ENCODE measurements around the gene NTNG1.

The NTNG1 gene

DNA sequence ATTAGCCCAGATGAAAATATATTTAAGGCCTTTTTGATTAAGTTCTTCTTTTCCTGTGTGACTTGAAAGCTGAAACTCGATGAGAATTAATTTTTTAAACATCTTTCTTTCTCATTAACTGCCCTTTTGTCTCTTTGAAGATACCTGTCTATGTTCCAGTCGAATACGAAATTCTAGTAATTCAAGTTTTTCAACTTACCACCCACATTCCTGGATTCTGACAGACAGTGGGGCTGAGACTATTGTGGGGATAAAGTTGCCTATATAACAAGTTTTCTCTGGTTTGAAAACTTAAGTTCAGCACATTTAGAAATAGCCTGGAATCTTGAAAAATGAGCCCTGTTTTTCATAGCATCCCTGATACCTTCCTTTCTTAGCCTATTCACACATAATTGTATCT lies 114.6 kb downstream of the NTNG1 start:
- no peak for DNase-seq (ENCODE audit: low read depth in 1 of 2, low spot score in 1 of 2)

DNA sequence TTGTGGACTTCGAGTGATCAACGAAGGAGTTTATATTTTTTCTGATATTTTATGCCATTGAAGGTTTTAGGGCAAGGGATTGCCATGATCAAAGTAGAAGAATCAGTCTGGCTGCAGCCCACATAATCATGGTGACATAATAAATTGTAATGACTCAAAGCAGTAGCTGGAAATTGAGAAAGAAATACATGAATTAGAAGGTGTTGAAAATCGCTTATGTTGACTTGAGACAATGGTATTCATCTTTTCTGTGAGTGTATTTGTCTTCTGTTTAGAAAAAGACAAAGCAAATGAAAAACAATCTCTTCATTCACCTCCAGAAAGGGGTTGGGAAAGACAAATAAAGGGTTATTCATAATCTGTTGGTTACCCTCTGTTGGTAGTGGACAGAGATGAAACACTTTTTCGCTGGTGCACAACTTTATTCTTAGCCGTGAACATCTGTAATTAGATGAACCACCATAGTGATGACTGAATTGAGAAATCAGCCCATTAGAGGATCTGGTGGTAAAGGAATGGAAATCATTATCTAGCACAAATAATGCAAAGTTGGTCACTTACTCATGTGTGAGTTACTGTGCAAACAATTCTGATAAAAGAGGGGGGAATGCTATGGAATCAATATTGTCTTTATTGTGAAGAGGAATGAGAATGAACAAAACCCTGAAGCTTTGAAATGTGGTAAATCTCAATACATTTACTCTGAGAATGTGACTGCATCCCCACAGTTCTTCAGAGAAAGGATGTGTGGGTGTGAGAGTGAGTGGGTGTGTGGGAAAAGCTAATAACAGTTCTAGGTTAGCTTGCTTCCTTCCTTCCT lies 121.8 kb downstream of the NTNG1 start:
- DNase-seq (ENCODE audit: low read depth in 1 of 2, low spot score in 1 of 2) = no peak

DNA sequence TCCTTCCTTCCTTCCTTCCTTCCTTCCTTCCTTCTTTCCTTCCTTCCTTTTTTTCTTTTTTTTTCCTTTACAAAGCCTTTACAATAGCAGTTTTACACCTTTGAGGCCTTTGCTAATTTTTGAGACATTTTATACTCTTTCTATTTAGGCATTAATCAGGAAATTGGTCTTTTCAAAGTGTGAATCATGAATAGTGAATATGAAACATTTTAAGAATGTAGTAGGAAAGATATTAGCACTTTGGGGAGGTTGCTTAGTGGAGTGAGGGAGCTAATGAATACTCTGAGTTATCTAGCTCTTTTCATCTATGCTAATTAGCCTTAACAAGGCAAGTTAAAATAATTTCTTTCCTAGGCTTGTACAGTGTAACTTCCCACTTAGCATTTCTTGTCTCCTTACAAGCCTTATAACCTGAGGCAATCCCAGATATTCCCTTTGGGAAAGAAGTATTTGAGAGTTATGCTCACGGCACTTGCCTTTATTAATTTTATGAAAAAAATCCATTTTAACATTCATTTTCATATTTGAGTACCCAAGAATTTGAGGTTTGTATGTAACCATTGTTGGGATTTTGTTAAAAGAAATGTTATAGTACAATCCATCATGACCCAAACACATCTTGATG lies 122.6 kb downstream of the NTNG1 start:
- DNase-seq (ENCODE audit: low read depth in 1 of 2, low spot score in 1 of 2) = no peak

DNA sequence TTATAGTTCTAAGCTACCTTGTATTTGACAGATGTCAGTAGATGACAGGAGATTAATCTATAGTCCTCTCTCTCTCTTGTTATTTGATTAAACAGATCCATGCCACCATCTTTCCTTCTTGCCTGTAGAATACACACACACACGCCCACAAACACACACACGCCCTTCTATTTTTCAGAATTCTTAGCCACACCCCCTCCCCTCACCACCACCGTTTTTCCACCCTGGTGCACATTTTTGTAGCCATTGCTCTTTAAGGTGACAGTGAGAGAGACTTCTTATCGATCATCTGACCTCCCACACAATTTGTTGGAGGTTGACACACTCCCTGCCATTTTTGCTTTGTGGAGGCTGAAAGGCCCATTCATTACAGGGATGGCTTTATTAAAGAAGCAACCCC lies 123.2 kb downstream of the NTNG1 start:
- no peak for DNase-seq (ENCODE audit: low read depth in 1 of 2, low spot score in 1 of 2)

DNA sequence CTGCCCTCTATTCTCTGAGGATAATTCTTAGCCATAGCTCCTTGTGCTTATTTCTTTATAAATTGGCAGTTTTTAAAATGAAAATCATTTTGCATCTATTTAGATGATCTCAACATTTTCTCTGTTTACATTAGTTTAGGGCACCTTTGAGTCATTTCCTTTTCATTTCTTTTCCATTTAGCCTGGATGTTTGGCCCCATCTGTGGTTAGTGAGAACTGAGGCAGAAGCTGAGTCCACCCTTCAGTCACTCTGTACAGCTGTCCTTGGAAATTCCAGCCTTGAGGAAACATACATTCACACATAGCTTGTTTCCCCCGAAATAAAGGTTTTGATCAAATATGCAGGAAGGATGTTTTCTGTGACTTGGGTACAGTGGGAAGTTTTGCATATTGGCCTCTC lies 123.7 kb downstream of the NTNG1 start:
- DNase-seq (ENCODE audit: low read depth in 1 of 2, low spot score in 1 of 2) = no peak

DNA sequence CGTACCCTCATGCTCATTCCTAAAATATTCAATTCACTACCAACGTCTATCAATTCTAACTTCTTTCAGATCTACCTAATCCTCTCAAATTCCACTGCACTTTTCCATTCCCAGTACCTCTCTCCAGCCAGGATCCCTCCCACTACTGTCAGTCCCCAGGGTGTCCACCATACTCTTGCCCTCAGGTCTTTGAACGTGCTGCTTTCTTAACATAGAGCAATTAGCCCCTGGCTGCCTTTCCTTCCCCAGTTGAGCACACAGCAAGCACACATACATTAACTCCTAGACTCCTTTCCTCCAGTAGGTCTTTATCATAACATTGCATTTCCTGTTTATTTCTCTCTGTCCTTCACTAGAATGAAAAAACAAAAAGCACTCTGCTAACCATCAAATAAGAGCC lies 126.7 kb downstream of the NTNG1 start:
- DNase-seq (ENCODE audit: low read depth in 1 of 2, low spot score in 1 of 2) = no peak

DNA sequence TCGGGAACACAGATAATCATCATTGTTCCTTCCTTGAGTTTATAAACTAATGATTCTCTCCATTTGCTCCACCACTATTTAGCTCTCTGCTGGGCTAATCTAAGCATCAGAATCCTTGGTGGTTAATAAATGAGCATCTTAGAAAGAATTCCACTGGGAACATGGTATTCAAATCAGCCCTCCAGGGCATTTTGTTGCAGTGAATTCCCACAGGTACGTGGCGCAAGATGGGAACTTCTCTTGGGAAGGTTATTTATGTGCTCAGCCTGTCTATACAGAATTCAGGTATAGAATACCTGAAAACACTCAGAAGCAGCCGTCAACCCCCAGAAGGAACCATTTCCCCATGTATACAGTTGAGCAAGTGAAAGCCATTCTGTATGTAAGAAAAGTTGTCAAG lies 131.5 kb downstream of the NTNG1 start:
- DNase-seq (ENCODE audit: low read depth in 1 of 2, low spot score in 1 of 2) = no peak

DNA sequence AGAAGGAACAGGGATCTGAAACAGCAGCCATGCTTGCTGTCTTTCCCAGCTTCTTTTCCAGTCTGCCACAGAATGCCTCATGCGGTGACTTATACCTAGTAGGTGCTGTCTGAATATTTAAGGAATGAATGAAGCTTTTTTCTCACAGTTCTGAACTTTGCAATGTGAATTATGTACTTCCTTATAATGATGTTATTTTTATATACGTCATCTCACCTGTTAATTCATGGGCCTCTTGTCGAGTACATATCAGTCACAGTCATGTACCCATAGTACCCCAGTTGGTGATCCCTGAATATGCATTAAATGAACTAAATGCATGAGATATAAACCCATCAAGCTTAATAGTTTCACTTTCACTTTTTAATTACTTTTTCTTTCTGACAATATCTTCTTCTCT lies 132.7 kb downstream of the NTNG1 start:
- DNase-seq (ENCODE audit: low read depth in 1 of 2, low spot score in 1 of 2) = no peak

DNA sequence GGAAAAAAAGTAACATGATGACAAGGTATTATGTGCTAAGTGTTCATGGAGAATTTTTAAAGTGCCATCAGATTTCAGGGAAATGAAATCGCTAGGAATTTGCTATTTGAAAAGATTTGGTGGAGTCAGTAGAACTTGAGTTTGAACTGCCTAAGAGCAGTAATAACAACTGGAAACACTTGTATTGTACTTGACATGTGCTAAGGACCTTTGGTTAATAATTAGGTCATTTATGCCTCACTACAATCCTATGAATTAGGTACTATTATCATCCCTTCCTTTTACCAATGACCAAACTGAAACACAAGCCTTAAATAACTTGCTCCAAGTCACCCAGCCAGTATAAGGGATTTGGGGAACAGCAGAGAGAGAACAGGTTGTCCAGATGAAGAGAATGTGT lies 133.4 kb downstream of the NTNG1 start:
- DNase-seq (ENCODE audit: low read depth in 1 of 2, low spot score in 1 of 2) = no peak

DNA sequence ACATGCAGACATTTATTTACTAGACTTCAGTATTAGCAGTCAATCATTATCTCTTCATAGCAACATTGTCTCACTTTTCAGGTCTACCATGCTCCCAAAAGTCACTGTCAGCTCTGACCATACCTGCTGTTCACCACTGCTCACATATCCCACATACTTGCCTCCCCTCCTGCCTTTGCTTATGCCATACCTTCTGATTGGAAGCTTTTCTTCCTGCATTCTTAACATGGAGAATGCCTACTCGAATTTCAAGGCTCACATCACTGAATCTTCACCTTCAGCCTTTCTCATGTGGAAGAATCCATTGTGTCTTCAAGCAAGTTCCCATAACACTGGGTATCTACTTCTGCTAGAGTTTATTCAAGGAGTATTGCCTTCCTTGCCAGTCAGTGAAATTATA lies 135.4 kb downstream of the NTNG1 start:
- no peak for DNase-seq (ENCODE audit: low read depth in 1 of 2, low spot score in 1 of 2)

DNA sequence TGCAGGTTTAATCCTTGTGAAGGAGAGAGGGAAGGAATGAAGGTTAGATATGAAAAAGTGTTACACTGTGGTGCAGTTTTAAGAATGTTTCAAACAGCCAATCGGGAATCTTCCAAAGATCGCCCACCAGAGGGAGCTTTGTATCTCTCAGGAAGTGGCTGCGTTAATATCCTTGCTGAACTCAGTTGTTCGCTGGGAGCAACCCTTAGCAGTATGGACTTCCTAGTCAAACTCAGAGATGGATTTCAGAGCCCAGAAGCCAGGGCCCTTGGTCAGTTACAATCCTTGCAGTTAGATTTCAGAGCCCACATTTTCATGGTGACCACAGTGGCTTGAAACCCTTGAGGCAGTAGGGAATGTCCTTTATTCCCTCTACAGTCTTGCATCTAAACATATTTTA lies 136.2 kb downstream of the NTNG1 start:
- no peak for DNase-seq (ENCODE audit: low read depth in 1 of 2, low spot score in 1 of 2)

DNA sequence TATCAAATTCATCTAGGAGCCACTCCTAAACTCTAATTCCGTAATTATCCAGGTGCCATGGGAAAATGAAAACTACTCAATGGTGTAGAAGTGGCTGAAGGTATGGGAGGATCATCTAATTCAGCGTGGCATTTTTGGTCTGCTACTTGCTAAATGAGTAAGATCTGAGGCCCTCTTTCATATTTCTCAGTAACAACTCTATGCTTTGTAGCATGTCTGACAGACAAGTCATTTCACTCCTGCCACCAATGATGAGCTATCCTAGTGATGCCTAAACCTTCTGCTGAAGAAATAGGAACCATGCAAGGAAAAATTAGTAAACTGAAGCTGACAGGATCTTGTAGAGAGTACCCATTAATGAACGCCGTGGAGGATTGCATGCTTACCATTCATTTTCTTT lies 145.3 kb downstream of the NTNG1 start:
- no peak for DNase-seq (ENCODE audit: low read depth in 1 of 2, low spot score in 1 of 2)

DNA sequence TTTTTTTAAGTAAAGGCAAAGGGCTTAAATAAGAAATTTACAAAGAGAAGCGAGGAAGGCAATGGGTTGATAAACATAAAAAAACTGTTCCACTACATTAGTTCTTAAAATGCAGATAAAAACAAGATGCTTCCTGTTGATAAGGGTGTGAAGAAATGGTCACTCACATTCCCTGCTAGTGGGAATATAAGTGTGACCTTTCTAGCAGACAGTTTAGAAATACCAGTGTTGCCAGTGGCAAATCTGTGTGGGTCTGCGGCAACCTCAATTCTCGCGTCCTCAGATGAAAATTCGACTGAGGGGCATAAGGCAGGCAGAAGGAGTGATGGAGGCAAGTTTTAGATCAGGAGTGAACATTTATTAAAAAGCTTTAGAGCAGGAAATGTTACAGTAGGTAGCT lies 151.1 kb downstream of the NTNG1 start:
- no peak for DNase-seq (ENCODE audit: low read depth in 1 of 2, low spot score in 1 of 2)

DNA sequence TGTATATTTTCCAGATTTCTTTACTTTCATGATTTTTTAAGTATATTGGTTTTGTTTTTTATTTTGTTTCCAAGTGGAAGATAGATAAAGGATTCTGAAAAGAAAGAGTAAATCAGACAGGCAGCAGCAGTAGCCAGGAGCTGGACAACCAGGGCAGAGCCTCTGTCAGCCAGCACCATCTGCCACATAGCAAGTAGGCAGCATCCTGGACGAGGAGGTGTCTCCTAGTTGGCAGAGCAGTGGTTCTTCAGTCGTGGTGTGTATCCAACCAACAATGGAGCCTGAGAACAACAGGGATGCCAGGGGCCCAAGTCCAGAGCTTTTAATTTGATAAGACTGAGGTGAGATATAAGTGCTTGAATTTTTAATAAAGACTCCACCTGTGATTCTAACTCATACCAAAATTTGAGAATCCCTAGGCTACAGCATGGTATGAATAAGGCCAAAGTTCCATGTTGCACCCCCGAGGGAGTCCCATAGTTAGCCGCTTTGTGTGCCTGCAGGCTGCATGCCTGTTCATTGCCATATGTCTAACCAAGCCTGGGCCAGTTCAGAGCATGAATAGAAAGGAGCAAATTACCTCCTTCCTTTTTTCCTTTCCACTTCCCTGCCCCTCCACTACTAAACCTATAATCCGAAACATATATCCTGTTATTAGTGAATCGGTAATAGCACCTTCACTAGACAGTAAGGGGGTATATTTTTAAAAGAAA lies 153.2 kb downstream of the NTNG1 start:
- DNase-seq (ENCODE audit: low read depth in 1 of 2, low spot score in 1 of 2) = no peak

DNA sequence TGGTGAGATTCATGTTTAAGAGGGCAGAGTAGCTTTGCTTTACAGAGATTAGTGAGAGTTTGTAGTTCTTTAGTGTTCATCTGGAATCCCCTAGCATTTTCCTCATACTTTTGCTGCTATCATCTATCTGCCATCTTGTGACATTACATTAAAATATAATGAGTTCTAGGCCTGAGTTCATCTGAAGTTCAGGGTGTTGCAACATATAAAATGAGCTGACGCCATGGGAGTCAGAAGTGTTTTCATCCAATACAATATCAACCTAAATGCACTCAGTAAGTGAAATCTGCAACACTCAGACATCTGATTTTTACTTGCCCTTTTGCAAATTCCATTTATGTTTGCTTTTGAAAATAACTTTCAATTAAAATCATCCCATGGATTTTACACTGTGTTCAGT lies 153.8 kb downstream of the NTNG1 start:
- no peak for DNase-seq (ENCODE audit: low read depth in 1 of 2, low spot score in 1 of 2)

DNA sequence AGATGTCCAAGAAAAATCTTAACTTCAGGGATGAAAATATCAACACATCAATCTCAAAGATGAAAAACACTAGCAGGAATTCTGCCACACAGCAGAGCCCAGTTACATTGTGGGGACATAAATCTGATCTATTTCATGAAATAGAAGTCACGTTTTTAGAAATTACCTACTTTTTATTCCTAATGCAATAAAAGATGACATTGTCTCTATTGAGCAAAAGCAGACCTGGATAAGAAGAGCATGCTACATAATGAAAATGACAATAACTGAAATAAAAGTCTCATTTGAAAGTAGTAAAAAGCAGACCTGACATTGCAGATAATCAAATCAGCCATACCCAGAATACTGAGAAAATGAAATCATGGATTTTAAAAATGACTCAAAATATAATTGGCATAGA lies 156.8 kb downstream of the NTNG1 start:
- DNase-seq (ENCODE audit: low read depth in 1 of 2, low spot score in 1 of 2) = no peak

DNA sequence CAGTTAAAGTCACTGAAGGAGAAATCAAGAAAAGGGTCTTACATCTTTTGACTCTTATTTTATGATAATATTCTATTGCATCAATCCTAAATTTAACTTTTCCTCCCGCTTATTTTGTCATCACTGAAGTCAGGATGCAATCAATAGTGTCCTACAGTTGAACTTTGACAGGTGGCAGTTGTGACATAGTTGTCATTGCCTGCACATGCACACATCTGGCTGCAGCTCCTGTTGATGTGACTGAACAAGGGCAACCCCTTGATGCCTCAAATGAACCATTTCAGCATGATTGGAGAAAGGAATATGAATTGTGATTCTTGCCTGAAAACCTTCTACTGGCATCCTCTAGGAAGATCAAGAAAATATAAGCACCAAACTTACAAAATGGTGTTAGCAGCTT lies 157.7 kb downstream of the NTNG1 start:
- DNase-seq (ENCODE audit: low read depth in 1 of 2, low spot score in 1 of 2) = no peak

DNA sequence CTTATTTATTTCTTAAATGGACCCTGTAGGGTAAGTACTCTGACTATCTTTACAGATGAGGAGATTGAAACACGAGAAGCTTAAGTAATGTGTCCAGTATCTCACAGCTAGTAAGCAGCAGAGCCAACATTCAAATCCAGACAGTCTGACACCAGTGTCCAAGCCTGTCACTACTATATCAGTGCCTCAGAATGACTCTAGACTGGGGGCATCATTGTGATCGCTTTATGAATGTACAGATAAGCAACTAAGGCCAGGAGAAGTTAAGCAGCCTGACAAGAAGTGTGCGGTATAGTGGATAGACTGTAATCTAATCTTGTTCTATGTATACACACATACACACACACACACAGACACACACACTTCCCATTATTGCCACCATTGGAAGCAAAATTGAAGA lies 158.7 kb downstream of the NTNG1 start:
- DNase-seq (ENCODE audit: low read depth in 1 of 2, low spot score in 1 of 2) = no peak

DNA sequence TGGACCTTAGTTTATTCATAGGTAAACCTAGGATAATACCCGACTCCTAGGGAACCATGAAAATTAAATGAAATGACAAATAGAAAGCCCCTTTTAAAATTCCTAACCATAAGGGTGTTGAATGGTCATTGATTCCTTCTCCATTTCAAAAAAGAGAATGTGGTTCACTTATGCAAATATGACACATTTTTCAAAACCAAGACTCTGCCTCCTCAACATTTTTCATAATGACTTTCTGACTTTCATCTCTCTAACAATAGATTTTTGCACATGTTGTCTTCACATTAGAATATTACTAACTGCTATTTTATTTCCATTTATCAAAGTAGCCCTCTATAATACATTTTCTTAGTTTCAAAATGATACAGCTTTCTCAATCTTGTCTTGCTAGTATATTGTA lies 169.1 kb downstream of the NTNG1 start:
- DNase-seq (ENCODE audit: low read depth in 1 of 2, low spot score in 1 of 2) = no peak

DNA sequence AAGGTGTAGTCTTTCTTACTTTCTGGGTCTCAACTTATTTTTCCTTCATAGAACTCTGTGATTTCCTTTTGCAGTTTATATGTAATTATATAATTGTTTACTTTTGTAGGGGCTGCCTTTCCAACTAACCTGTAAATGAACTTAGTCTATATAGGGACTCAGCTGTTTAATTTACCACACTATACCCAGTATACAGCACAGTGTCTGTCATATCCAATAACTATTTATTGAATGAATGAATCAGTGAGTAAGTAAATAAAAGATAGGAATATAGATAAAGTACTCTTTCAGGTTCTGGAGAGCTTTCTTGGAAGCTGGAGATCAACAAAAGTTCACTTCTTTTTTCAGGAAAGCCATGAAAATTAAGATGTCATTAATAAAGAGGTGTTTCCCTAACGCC lies 174.8 kb downstream of the NTNG1 start:
- no peak for DNase-seq (ENCODE audit: low read depth in 1 of 2, low spot score in 1 of 2)

DNA sequence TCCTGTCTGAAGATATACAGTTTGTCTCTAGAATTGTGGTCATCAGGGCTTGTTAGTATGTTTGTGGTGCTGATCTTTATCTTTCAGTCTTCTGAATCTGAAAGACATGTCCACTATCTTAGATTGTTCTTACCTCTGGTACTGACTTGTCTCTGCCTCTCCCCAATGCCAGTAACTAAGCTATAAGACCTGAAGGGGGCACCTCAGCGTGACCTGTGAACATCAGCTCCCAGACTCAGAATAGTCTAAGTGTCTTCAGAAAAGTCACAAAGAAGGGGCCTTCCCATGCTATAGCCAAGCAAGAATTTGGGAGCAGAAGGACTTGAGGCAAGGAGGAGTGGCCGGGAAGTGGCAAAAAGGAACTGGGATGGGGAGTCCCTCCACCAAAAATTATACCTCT lies 178.1 kb downstream of the NTNG1 start:
- DNase-seq (ENCODE audit: low read depth in 1 of 2, low spot score in 1 of 2) = no peak

DNA sequence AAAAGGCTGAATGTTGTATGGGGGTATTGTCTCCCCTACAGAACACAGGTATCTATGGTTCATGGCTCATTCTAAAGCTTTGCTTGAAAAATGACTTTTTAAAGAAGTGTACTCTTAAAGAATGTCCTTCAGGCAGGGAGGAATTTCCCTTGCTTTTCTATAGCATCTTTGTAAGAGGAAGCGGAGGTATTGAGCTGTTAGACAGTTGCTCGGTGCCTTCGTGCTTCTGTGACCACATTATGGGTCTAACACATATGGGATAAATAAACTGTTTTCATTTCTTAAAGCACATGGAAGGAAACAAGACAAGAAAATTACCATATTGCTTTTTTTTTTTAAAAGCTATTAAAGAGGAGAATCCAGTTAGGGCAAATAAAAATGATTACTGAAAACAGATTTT lies 182.9 kb downstream of the NTNG1 start:
- no peak for DNase-seq (ENCODE audit: low read depth in 1 of 2, low spot score in 1 of 2)
